K562 treated with DMSO at 1 percent for 12 hours (cell line): ENCODE results near the gene RANBP10. TPM values are rescaled to one million over a fixed set of nuclear protein-coding genes. Genes with fewer than 3 reads are reported as not detected.

Experiments
- total RNA-seq: library from RNA; unstranded; fragments of 300-600 nt; gene quantifications from 2 replicates; pipeline ENCODE4 v1.2.3, GENCODE V29; 2022; ENCODE audit not compliant: insufficient read depth

The RANBP10 gene
- total RNA-seq, result 5.9 and 18.0 TPM in 2 replicates

GRCh38 chr16:67806428-67807147 is at the start of gene RANBP10, which contains the start of gene TSNAXIP1:
Gene RANBP10 (minus strand): TSS chr16:67806560. CDS start chr16:67806536, 24 bp downstream.
Gene TSNAXIP1 (plus strand): TSS chr16:67806889. CDS start chr16:67807150, 261 bp downstream.

GRCh38 chr16:67847064-67847861 is 40.9 kb upstream of the RANBP10 start, which contains the start of gene CENPT:
Gene CENPT (minus strand): TSS chr16:67847693. CDS start chr16:67833859, 13,834 bp downstream.

GRCh38 chr16:67846320-67847063 is 40.1 kb upstream of the RANBP10 start, which contains the start of gene NUTF2:
Gene NUTF2 (plus strand): TSS chr16:67846933. CDS start chr16:67865131, 18,198 bp downstream.

GRCh38 chr16:67841816-67842508 is 35.6 kb upstream of the RANBP10 start, which contains the start of gene THAP11:
Gene THAP11 (plus strand): TSS chr16:67842320. CDS start chr16:67842555, 235 bp downstream.

GRCh38 chr16:67719048-67719777 is 87.1 kb downstream of the RANBP10 start, which contains the start of gene GFOD2:
Gene GFOD2 (minus strand): TSS chr16:67719316. CDS start chr16:67685715, 33,601 bp downstream.

Other genes with a start within 250 kb of the RANBP10 start
- 17.9 and 46.1 TPM in 2 replicates for gene CTCF, start 244.0 kb downstream of the RANBP10 start, total RNA-seq
- 0.36 and 2.1 TPM in 2 replicates for gene CARMIL2, start 161.4 kb downstream of the RANBP10 start, total RNA-seq
- gene ACD, start 146.3 kb downstream of the RANBP10 start, total RNA-seq, result 43.3 and 43.7 TPM in 2 replicates
- gene PARD6A, start 145.6 kb downstream of the RANBP10 start, total RNA-seq, result 2.0 and 2.6 TPM in 2 replicates
- 11.1 and 13.9 TPM in 2 replicates for gene ENKD1, start 139.8 kb downstream of the RANBP10 start, total RNA-seq
- 0.63 and 1.4 TPM in 2 replicates for gene C16orf86, start 139.7 kb downstream of the RANBP10 start, total RNA-seq
- 12.6 and 16.6 TPM in 2 replicates for gene GFOD2, start 87.2 kb downstream of the RANBP10 start, total RNA-seq
- gene TSNAXIP1, start 329 bp upstream of the RANBP10 start, total RNA-seq, result not detected in 2 replicates
- 42.8 and 44.4 TPM in 2 replicates for gene THAP11, start 35.8 kb upstream of the RANBP10 start, total RNA-seq
- gene NUTF2, start 40.4 kb upstream of the RANBP10 start, total RNA-seq, result 73.0 and 85.5 TPM in 2 replicates
- gene CENPT, start 41.1 kb upstream of the RANBP10 start, total RNA-seq, result 49.8 and 70.8 TPM in 2 replicates
- gene EDC4, start 66.5 kb upstream of the RANBP10 start, total RNA-seq, result 44.1 and 77.8 TPM in 2 replicates
- 3.5 and 4.0 TPM in 2 replicates for gene NRN1L, start 78.3 kb upstream of the RANBP10 start, total RNA-seq
- gene PSKH1, start 86.7 kb upstream of the RANBP10 start, total RNA-seq, result 26.9 and 37.2 TPM in 2 replicates
- 1.0 and 1.2 TPM in 2 replicates for gene CTRL, start 125.3 kb upstream of the RANBP10 start, total RNA-seq
- gene PSMB10, start 130.3 kb upstream of the RANBP10 start, total RNA-seq, result 68.4 and 108 TPM in 2 replicates
- 5.9 and 13.3 TPM in 2 replicates for gene LCAT, start 137.6 kb upstream of the RANBP10 start, total RNA-seq
- gene SLC12A4, start 162.1 kb upstream of the RANBP10 start, total RNA-seq, result 12.0 and 20.0 TPM in 2 replicates
- not detected in 2 replicates for gene DPEP3, start 173.9 kb upstream of the RANBP10 start, total RNA-seq
- 1.7 and 4.6 TPM in 2 replicates for gene DPEP2, start 192.9 kb upstream of the RANBP10 start, total RNA-seq
- gene DPEP2NB, start 209.4 kb upstream of the RANBP10 start, total RNA-seq, result not detected in 2 replicates
- 12.3 and 13.7 TPM in 2 replicates for gene DDX28, start 216.7 kb upstream of the RANBP10 start, total RNA-seq
- 8.5 and 13.1 TPM in 2 replicates for gene DUS2, start 216.7 kb upstream of the RANBP10 start, total RNA-seq